BE2C (cell line): ENCODE results near the gene IRF1.
A peak's percentile ranks its signal among the peaks of the same experiment; 100 is the strongest.

Experiments
- DNase-seq: peaks from one replicate; pipeline ENCODE4 v3.0.0-alpha.2; 2020
- H3K27me3 ChIP-seq: fragments of 250-450 bp; sonication (Bioruptor Pico); 2 replicates; pipeline ENCODE4 v1.5.1; 2020; ENCODE audit warnings: mild to moderate bottlenecking
- H3K36me3 ChIP-seq: fragments of 250-450 bp; sonication (Bioruptor Pico); 2 replicates; pipeline ENCODE4 v1.5.1; 2020; ENCODE audit warnings: mild to moderate bottlenecking
- H3K4me1 ChIP-seq: fragments of 250-450 bp; sonication (Bioruptor Pico); 2 replicates; pipeline ENCODE4 v1.5.1; 2020
- H3K4me3 ChIP-seq: 2 replicates; pipeline ENCODE4 v1.5.1; 2011; ENCODE audit warnings: low read depth, low read length
- H3K9me3 ChIP-seq: fragments of 250-450 bp; sonication (Bioruptor Pico); 2 replicates; pipeline ENCODE4 v1.5.1; 2020
- CTCF ChIP-seq: IDR thresholded peaks from 2 replicates; pipeline ENCODE4 v1.5.1; 2012; ENCODE audit warnings: mild to moderate bottlenecking, low read depth, low read length

IRF1 gene

GRCh38 chr5:132475987-132476875 is 14.3 kb downstream of the IRF1 start:
- H3K27me3 ChIP-seq = no peaks in the 10 kb centered on the region
- peaks cover 8% of the 10 kb centered on the region for H3K4me1 ChIP-seq
- no peak overlapping the region for H3K4me3 ChIP-seq
- no peaks in the 10 kb centered on the region for H3K36me3 ChIP-seq
- TF ChIP-seq CTCF = no peak
- no peaks in the 10 kb centered on the region for H3K9me3 ChIP-seq
- no peak for DNase-seq

GRCh38 chr5:132475497-132475882 is 15.1 kb downstream of the IRF1 start:
- no peaks in the 10 kb centered on the region for H3K9me3 ChIP-seq
- H3K36me3 ChIP-seq = no peaks in the 10 kb centered on the region
- H3K27me3 ChIP-seq = no peaks in the 10 kb centered on the region
- H3K4me1 ChIP-seq = peaks cover 8% of the 10 kb centered on the region
- DNase-seq = no peak
- TF ChIP-seq CTCF = no peak
- no peak overlapping the region for H3K4me3 ChIP-seq

- Histone ChIP-seq H3K4me1 (peaks cover 8% of the 10 kb centered on the region), H3K4me3 (no peak overlapping the region), H3K9me3 (no peaks in the 10 kb centered on the region), H3K36me3 (no peaks in the 10 kb centered on the region), H3K27me3 (no peaks in the 10 kb centered on the region)
- no peak for TF ChIP-seq CTCF
- DNase-seq = peak; percentile 68
Measured at GRCh38 chr5:132474881-132475496, 15.6 kb downstream of the IRF1 start.

- Histone ChIP-seq H3K4me3 (no peak overlapping the region), H3K9me3 (no peaks in the 10 kb centered on the region), H3K27me3 (no peaks in the 10 kb centered on the region), H3K36me3 (no peaks in the 10 kb centered on the region), H3K4me1 (peaks cover 8% of the 10 kb centered on the region)
- no peak for TF ChIP-seq CTCF
- DNase-seq = no peak
Measured at GRCh38 chr5:132474131-132474723, 16.3 kb downstream of the IRF1 start.

GRCh38 chr5:132473668-132474067 is 16.9 kb downstream of the IRF1 start:
- Histone ChIP-seq H3K36me3 (no peaks in the 10 kb centered on the region), H3K4me1 (peaks cover 8% of the 10 kb centered on the region), H3K9me3 (no peaks in the 10 kb centered on the region), H3K27me3 (no peaks in the 10 kb centered on the region), H3K4me3 (no peak overlapping the region)
- no peak for TF ChIP-seq CTCF
- no peak for DNase-seq
